Measurements from ENCODE around the gene SPINK2.
A peak's percentile ranks its signal among the peaks of the same experiment; 100 is the strongest.

The SPINK2 gene

GRCh38 chr4:56782019-56782418 is 39.5 kb downstream of the SPINK2 start:
- H3K27ac ChIP-seq (ENCODE audit: low read depth, low read length), result no peak overlapping the region
- no peak overlapping the region for H2BK120ac ChIP-seq (ENCODE audit: insufficient read depth, low read length, poor library complexity)
- H3K27me3 ChIP-seq (ENCODE audit: insufficient read depth, low read length), result no peaks in the 10 kb centered on the region
- no peak overlapping the region for H2AK5ac ChIP-seq (ENCODE audit: low read length)
- no peak overlapping the region for H3K4me3 ChIP-seq (ENCODE audit: low read depth, low read length)
- DNase-seq, result no peak
- WGBS (ENCODE audit: extremely low coverage, insufficient coverage, insufficient read length), result no CpG with 5 or more reads among the region's 8 CpGs
- H3K9me3 ChIP-seq (ENCODE audit: insufficient read depth, low read depth, low read length), result no peaks in the 10 kb centered on the region
- H3K23ac ChIP-seq (ENCODE audit: low read length), result no peak overlapping the region
- no peaks in the 10 kb centered on the region for H3K36me3 ChIP-seq (ENCODE audit: control insufficient read depth in 1 of 2, insufficient read depth in 2 of 2, low read length in 2 of 2)
- no peak overlapping the region for H3K14ac ChIP-seq (ENCODE audit: low read length)
- peaks cover 0 to 2% of the 10 kb centered on the region in 2 experiments for H3K4me1 ChIP-seq (ENCODE audit: control insufficient read depth in 1 of 2, insufficient read depth in 2 of 2, low read length in 2 of 2)
- no peaks in the 10 kb centered on the region for H3K79me1 ChIP-seq (ENCODE audit: low read length)
- H3K79me2 ChIP-seq (ENCODE audit: control insufficient read depth, insufficient read depth, low read length, poor library complexity), result no peaks in the 10 kb centered on the region
- H4K12ac ChIP-seq (ENCODE audit: low read depth, low read length), result no peak overlapping the region
- no peak overlapping the region for H2BK5ac ChIP-seq (ENCODE audit: low read depth, low read length, poor library complexity)
- H4K91ac ChIP-seq (ENCODE audit: low read depth, low read length), result no peak overlapping the region
- H4K8ac ChIP-seq (ENCODE audit: low read depth, low read length), result no peak overlapping the region
- no peak overlapping the region for H3K18ac ChIP-seq (ENCODE audit: low read length)
- H2AFZ ChIP-seq (ENCODE audit: insufficient read depth, low read length, poor library complexity), result no peak overlapping the region
- no peak overlapping the region for H3K4ac ChIP-seq (ENCODE audit: low read depth, low read length)
- no peak overlapping the region for H3K9ac ChIP-seq (ENCODE audit: low read length)
- no peak overlapping the region for H3K4me2 ChIP-seq (ENCODE audit: low read length)
- H2BK12ac ChIP-seq (ENCODE audit: low read length), result no peak overlapping the region

- H4K91ac ChIP-seq (ENCODE audit: low read depth, low read length), result no peak overlapping the region
- no peak overlapping the region for H2AFZ ChIP-seq (ENCODE audit: insufficient read depth, low read length, poor library complexity)
- no peak overlapping the region for H3K4ac ChIP-seq (ENCODE audit: low read depth, low read length)
- no peak overlapping the region for H3K4me2 ChIP-seq (ENCODE audit: low read length)
- H3K23ac ChIP-seq (ENCODE audit: low read length), result no peak overlapping the region
- no peaks in the 10 kb centered on the region for H3K79me2 ChIP-seq (ENCODE audit: control insufficient read depth, insufficient read depth, low read length, poor library complexity)
- no peaks in the 10 kb centered on the region for H3K36me3 ChIP-seq (ENCODE audit: control insufficient read depth in 1 of 2, insufficient read depth in 2 of 2, low read length in 2 of 2)
- no peaks in the 10 kb centered on the region for H3K27me3 ChIP-seq (ENCODE audit: insufficient read depth, low read length)
- no peak overlapping the region for H3K27ac ChIP-seq (ENCODE audit: low read depth, low read length)
- H3K79me1 ChIP-seq (ENCODE audit: low read length), result no peaks in the 10 kb centered on the region
- H3K4me1 ChIP-seq (ENCODE audit: control insufficient read depth in 1 of 2, insufficient read depth in 2 of 2, low read length in 2 of 2), result peaks cover 0 to 2% of the 10 kb centered on the region in 2 experiments
- H2BK120ac ChIP-seq (ENCODE audit: insufficient read depth, low read length, poor library complexity), result no peak overlapping the region
- H3K18ac ChIP-seq (ENCODE audit: low read length), result no peak overlapping the region
- no CpG with 5 or more reads among the region's 1 CpG for WGBS (ENCODE audit: extremely low coverage, insufficient coverage, insufficient read length)
- H3K9me3 ChIP-seq (ENCODE audit: insufficient read depth, low read depth, low read length), result no peaks in the 10 kb centered on the region
- H2BK5ac ChIP-seq (ENCODE audit: low read depth, low read length, poor library complexity), result no peak overlapping the region
- no peak overlapping the region for H3K14ac ChIP-seq (ENCODE audit: low read length)
- H2BK12ac ChIP-seq (ENCODE audit: low read length), result no peak overlapping the region
- no peak overlapping the region for H4K8ac ChIP-seq (ENCODE audit: low read depth, low read length)
- no peak overlapping the region for H4K12ac ChIP-seq (ENCODE audit: low read depth, low read length)
- DNase-seq, result no peak
- no peak overlapping the region for H3K9ac ChIP-seq (ENCODE audit: low read length)
- H2AK5ac ChIP-seq (ENCODE audit: low read length), result no peak overlapping the region
- no peak overlapping the region for H3K4me3 ChIP-seq (ENCODE audit: low read depth, low read length)
Observed at GRCh38 chr4:56773346-56773745, 48.2 kb downstream of the SPINK2 start.

DNA sequence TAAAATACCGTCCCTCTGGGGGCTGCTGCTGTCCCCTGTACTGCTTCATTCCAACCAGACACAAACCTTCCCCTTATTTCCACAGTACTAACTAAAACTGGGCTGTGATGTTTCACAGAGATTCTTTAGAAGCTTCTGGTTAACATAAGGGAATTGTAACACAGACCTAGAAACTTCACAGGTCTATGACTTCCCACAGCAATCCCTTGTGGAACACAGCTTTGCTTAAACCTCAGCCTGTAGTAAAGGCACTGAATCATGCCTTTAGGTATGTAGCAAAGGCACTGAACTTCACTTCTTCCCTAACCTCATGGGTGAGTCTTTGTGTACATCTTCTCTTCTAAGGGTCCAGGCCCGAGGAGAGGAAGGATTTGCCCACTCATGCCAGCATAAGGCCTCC is 49.4 kb downstream of the SPINK2 start:
- no peak overlapping the region for H3K4me3 ChIP-seq (ENCODE audit: low read depth, low read length)
- no peaks in the 10 kb centered on the region for H3K79me2 ChIP-seq (ENCODE audit: control insufficient read depth, insufficient read depth, low read length, poor library complexity)
- H3K79me1 ChIP-seq (ENCODE audit: low read length), result no peaks in the 10 kb centered on the region
- no peak overlapping the region for H2BK12ac ChIP-seq (ENCODE audit: low read length)
- DNase-seq, result no peak
- H4K8ac ChIP-seq (ENCODE audit: low read depth, low read length), result no peak overlapping the region
- no peak overlapping the region for H2BK120ac ChIP-seq (ENCODE audit: insufficient read depth, low read length, poor library complexity)
- no peak overlapping the region for H3K23ac ChIP-seq (ENCODE audit: low read length)
- no peak overlapping the region for H3K14ac ChIP-seq (ENCODE audit: low read length)
- no CpG with 5 or more reads among the region's 2 CpGs for WGBS (ENCODE audit: extremely low coverage, insufficient coverage, insufficient read length)
- no peak overlapping the region for H2AFZ ChIP-seq (ENCODE audit: insufficient read depth, low read length, poor library complexity)
- H3K4me2 ChIP-seq (ENCODE audit: low read length), result no peak overlapping the region
- peaks cover 0 to 2% of the 10 kb centered on the region in 2 experiments for H3K4me1 ChIP-seq (ENCODE audit: control insufficient read depth in 1 of 2, insufficient read depth in 2 of 2, low read length in 2 of 2)
- H3K9me3 ChIP-seq (ENCODE audit: insufficient read depth, low read depth, low read length), result no peaks in the 10 kb centered on the region
- H2BK5ac ChIP-seq (ENCODE audit: low read depth, low read length, poor library complexity), result no peak overlapping the region
- no peak overlapping the region for H4K12ac ChIP-seq (ENCODE audit: low read depth, low read length)
- no peak overlapping the region for H3K9ac ChIP-seq (ENCODE audit: low read length)
- no peaks in the 10 kb centered on the region for H3K27me3 ChIP-seq (ENCODE audit: insufficient read depth, low read length)
- no peak overlapping the region for H3K27ac ChIP-seq (ENCODE audit: low read depth, low read length)
- no peak overlapping the region for H3K18ac ChIP-seq (ENCODE audit: low read length)
- no peak overlapping the region for H3K4ac ChIP-seq (ENCODE audit: low read depth, low read length)
- no peaks in the 10 kb centered on the region for H3K36me3 ChIP-seq (ENCODE audit: control insufficient read depth in 1 of 2, insufficient read depth in 2 of 2, low read length in 2 of 2)
- H2AK5ac ChIP-seq (ENCODE audit: low read length), result no peak overlapping the region
- H4K91ac ChIP-seq (ENCODE audit: low read depth, low read length), result no peak overlapping the region

DNA sequence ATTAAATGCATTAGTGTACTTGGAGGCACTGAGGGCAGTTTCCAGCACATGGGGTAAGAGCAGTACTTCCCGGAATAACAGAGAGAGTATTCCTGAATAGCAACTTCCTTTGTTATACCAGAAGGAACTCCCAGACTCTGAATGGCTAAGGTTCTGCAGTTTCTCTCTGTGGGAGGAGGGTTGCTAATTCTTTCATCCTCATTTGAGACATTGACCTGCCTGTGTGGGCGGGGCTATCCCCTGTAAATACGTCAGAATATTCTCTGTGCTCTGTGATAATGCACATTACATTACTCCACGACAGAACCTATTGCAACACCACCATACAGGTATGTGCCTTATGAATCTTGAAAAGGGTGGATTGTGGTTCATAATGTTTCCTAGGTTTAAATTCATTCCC is 52.7 kb downstream of the SPINK2 start:
- Histone ChIP-seq H3K4me1 (ENCODE audit: control insufficient read depth in 1 of 2, insufficient read depth in 2 of 2, low read length in 2 of 2) (peaks cover 0 to 2% of the 10 kb centered on the region in 2 experiments), H2AK5ac (ENCODE audit: low read length) (no peak overlapping the region), H3K36me3 (ENCODE audit: control insufficient read depth in 1 of 2, insufficient read depth in 2 of 2, low read length in 2 of 2) (no peaks in the 10 kb centered on the region), H2BK120ac (ENCODE audit: insufficient read depth, low read length, poor library complexity) (no peak overlapping the region), H3K9ac (ENCODE audit: low read length) (no peak overlapping the region), H3K4me3 (ENCODE audit: low read depth, low read length) (no peak overlapping the region), H2AFZ (ENCODE audit: insufficient read depth, low read length, poor library complexity) (no peak overlapping the region), H3K27me3 (ENCODE audit: insufficient read depth, low read length) (no peaks in the 10 kb centered on the region), H3K9me3 (ENCODE audit: insufficient read depth, low read depth, low read length) (no peaks in the 10 kb centered on the region), H3K4ac (ENCODE audit: low read depth, low read length) (no peak overlapping the region), H3K4me2 (ENCODE audit: low read length) (no peak overlapping the region), H3K27ac (ENCODE audit: low read depth, low read length) (no peak overlapping the region), H2BK12ac (ENCODE audit: low read length) (no peak overlapping the region), H4K12ac (ENCODE audit: low read depth, low read length) (no peak overlapping the region), H2BK5ac (ENCODE audit: low read depth, low read length, poor library complexity) (no peak overlapping the region), H3K79me1 (ENCODE audit: low read length) (no peaks in the 10 kb centered on the region), H4K91ac (ENCODE audit: low read depth, low read length) (no peak overlapping the region), H3K18ac (ENCODE audit: low read length) (no peak overlapping the region), H3K14ac (ENCODE audit: low read length) (no peak overlapping the region), H4K8ac (ENCODE audit: low read depth, low read length) (no peak overlapping the region), H3K79me2 (ENCODE audit: control insufficient read depth, insufficient read depth, low read length, poor library complexity) (no peaks in the 10 kb centered on the region), H3K23ac (ENCODE audit: low read length) (no peak overlapping the region)
- WGBS (ENCODE audit: extremely low coverage, insufficient coverage, insufficient read length), result no CpG with 5 or more reads among the region's 4 CpGs
- DNase-seq, result peak in 1 of 2 donors; percentile 68
